Measurements from ENCODE around the gene LITAF.

The LITAF gene

GRCh38 chr16:11586856-11587642 is at the start of gene LITAF:
Gene LITAF (minus strand): TSS chr16:11586919. CDS start chr16:11556730, 30,189 bp downstream.
- no peaks in the 10 kb centered on the region for H3K36me3 ChIP-seq (ENCODE audit: control insufficient read depth, insufficient read depth, low read length, severe bottlenecking)
- DNase-seq (ENCODE audit: low read depth): peak; percentile 88
- peak within 1 kb of the TSS; percentile 85 for H3K4me3 ChIP-seq (ENCODE audit: low read length)
- peaks cover 20% of the 10 kb centered on the region for H3K4me1 ChIP-seq (ENCODE audit: control insufficient read depth, insufficient read depth, low read length)
- H3K9me3 ChIP-seq (ENCODE audit: control insufficient read depth, low read length): no peaks in the 10 kb centered on the region
- H3K27me3 ChIP-seq (replicated peaks; ENCODE audit: control insufficient read depth, insufficient read depth, low read length): no peaks in the 10 kb centered on the region
- H3K9ac ChIP-seq (ENCODE audit: low read length): peak within 1 kb of the TSS; percentile 85

- no peak for DNase-seq (ENCODE audit: low read depth)
- H3K4me1 ChIP-seq (ENCODE audit: control insufficient read depth, insufficient read depth, low read length): peaks cover 38% of the 10 kb centered on the region
- H3K36me3 ChIP-seq (ENCODE audit: control insufficient read depth, insufficient read depth, low read length, severe bottlenecking): no peaks in the 10 kb centered on the region
- no peak overlapping the region for H3K4me3 ChIP-seq (ENCODE audit: low read length)
- no peaks in the 10 kb centered on the region for H3K9me3 ChIP-seq (ENCODE audit: control insufficient read depth, low read length)
- no peaks in the 10 kb centered on the region for H3K27me3 ChIP-seq (replicated peaks; ENCODE audit: control insufficient read depth, insufficient read depth, low read length)
- no peak overlapping the region for H3K9ac ChIP-seq (ENCODE audit: low read length)
Observed at GRCh38 chr16:11636172-11636721, 49.5 kb upstream of the LITAF start.

GRCh38 chr16:11635679-11636171 is 49.0 kb upstream of the LITAF start:
- no peak for DNase-seq (ENCODE audit: low read depth)
- no peaks in the 10 kb centered on the region for H3K27me3 ChIP-seq (replicated peaks; ENCODE audit: control insufficient read depth, insufficient read depth, low read length)
- H3K36me3 ChIP-seq (ENCODE audit: control insufficient read depth, insufficient read depth, low read length, severe bottlenecking): no peaks in the 10 kb centered on the region
- H3K4me1 ChIP-seq (ENCODE audit: control insufficient read depth, insufficient read depth, low read length): peaks cover 33% of the 10 kb centered on the region
- no peaks in the 10 kb centered on the region for H3K9me3 ChIP-seq (ENCODE audit: control insufficient read depth, low read length)
- H3K4me3 ChIP-seq (ENCODE audit: low read length): no peak overlapping the region
- no peak overlapping the region for H3K9ac ChIP-seq (ENCODE audit: low read length)

GRCh38 chr16:11635113-11635652 is 48.5 kb upstream of the LITAF start:
- H3K27me3 ChIP-seq (replicated peaks; ENCODE audit: control insufficient read depth, insufficient read depth, low read length): no peaks in the 10 kb centered on the region

GRCh38 chr16:11634312-11634711 is 47.6 kb upstream of the LITAF start:
- no peak for DNase-seq (ENCODE audit: low read depth)
- no peaks in the 10 kb centered on the region for H3K9me3 ChIP-seq (ENCODE audit: control insufficient read depth, low read length)
- no peaks in the 10 kb centered on the region for H3K27me3 ChIP-seq (replicated peaks; ENCODE audit: control insufficient read depth, insufficient read depth, low read length)
- peaks cover 21% of the 10 kb centered on the region for H3K4me1 ChIP-seq (ENCODE audit: control insufficient read depth, insufficient read depth, low read length)
- H3K36me3 ChIP-seq (ENCODE audit: control insufficient read depth, insufficient read depth, low read length, severe bottlenecking): no peaks in the 10 kb centered on the region
- H3K4me3 ChIP-seq (ENCODE audit: low read length): no peak overlapping the region
- no peak overlapping the region for H3K9ac ChIP-seq (ENCODE audit: low read length)

More at GRCh38 chr16:11635113-11635652, 48.5 kb upstream of the LITAF start:
- H3K9me3 ChIP-seq (ENCODE audit: control insufficient read depth, low read length): no peaks in the 10 kb centered on the region
- H3K4me1 ChIP-seq (ENCODE audit: control insufficient read depth, insufficient read depth, low read length): peaks cover 27% of the 10 kb centered on the region
- no peak for DNase-seq (ENCODE audit: low read depth)
- H3K36me3 ChIP-seq (ENCODE audit: control insufficient read depth, insufficient read depth, low read length, severe bottlenecking): no peaks in the 10 kb centered on the region
- no peak overlapping the region for H3K4me3 ChIP-seq (ENCODE audit: low read length)
- no peak overlapping the region for H3K9ac ChIP-seq (ENCODE audit: low read length)

GRCh38 chr16:11633113-11633512 is 46.4 kb upstream of the LITAF start:
- DNase-seq (ENCODE audit: low read depth): no peak
- Histone ChIP-seq H3K9me3 (ENCODE audit: control insufficient read depth, low read length) (no peaks in the 10 kb centered on the region), H3K36me3 (ENCODE audit: control insufficient read depth, insufficient read depth, low read length, severe bottlenecking) (no peaks in the 10 kb centered on the region), H3K4me1 (ENCODE audit: control insufficient read depth, insufficient read depth, low read length) (peaks cover 21% of the 10 kb centered on the region), H3K9ac (ENCODE audit: low read length) (peak overlapping the region; percentile 63), H3K4me3 (ENCODE audit: low read length) (no peak overlapping the region), H3K27me3 (replicated peaks; ENCODE audit: control insufficient read depth, insufficient read depth, low read length) (no peaks in the 10 kb centered on the region)

- H3K4me1 ChIP-seq (ENCODE audit: control insufficient read depth, insufficient read depth, low read length): peaks cover 21% of the 10 kb centered on the region
- H3K4me3 ChIP-seq (ENCODE audit: low read length): no peak overlapping the region
- H3K27me3 ChIP-seq (replicated peaks; ENCODE audit: control insufficient read depth, insufficient read depth, low read length): no peaks in the 10 kb centered on the region
- no peaks in the 10 kb centered on the region for H3K9me3 ChIP-seq (ENCODE audit: control insufficient read depth, low read length)
- no peaks in the 10 kb centered on the region for H3K36me3 ChIP-seq (ENCODE audit: control insufficient read depth, insufficient read depth, low read length, severe bottlenecking)
- DNase-seq (ENCODE audit: low read depth): peak; percentile 96
- peak overlapping the region; percentile 63 for H3K9ac ChIP-seq (ENCODE audit: low read length)
Observed at GRCh38 chr16:11632455-11632939, 45.8 kb upstream of the LITAF start.

GRCh38 chr16:11631214-11631613 is 44.5 kb upstream of the LITAF start:
- Histone ChIP-seq H3K4me3 (ENCODE audit: low read length) (no peak overlapping the region), H3K9ac (ENCODE audit: low read length) (no peak overlapping the region), H3K9me3 (ENCODE audit: control insufficient read depth, low read length) (no peaks in the 10 kb centered on the region), H3K4me1 (ENCODE audit: control insufficient read depth, insufficient read depth, low read length) (peaks cover 21% of the 10 kb centered on the region), H3K36me3 (ENCODE audit: control insufficient read depth, insufficient read depth, low read length, severe bottlenecking) (no peaks in the 10 kb centered on the region), H3K27me3 (replicated peaks; ENCODE audit: control insufficient read depth, insufficient read depth, low read length) (no peaks in the 10 kb centered on the region)
- DNase-seq (ENCODE audit: low read depth): no peak

GRCh38 chr16:11630768-11631056 is 44.0 kb upstream of the LITAF start:
- no peak for DNase-seq (ENCODE audit: low read depth)
- H3K4me3 ChIP-seq (ENCODE audit: low read length): no peak overlapping the region
- peaks cover 21% of the 10 kb centered on the region for H3K4me1 ChIP-seq (ENCODE audit: control insufficient read depth, insufficient read depth, low read length)
- H3K36me3 ChIP-seq (ENCODE audit: control insufficient read depth, insufficient read depth, low read length, severe bottlenecking): no peaks in the 10 kb centered on the region
- no peaks in the 10 kb centered on the region for H3K9me3 ChIP-seq (ENCODE audit: control insufficient read depth, low read length)
- no peak overlapping the region for H3K9ac ChIP-seq (ENCODE audit: low read length)
- no peaks in the 10 kb centered on the region for H3K27me3 ChIP-seq (replicated peaks; ENCODE audit: control insufficient read depth, insufficient read depth, low read length)

GRCh38 chr16:11630046-11630767 is 43.5 kb upstream of the LITAF start:
- Histone ChIP-seq H3K27me3 (replicated peaks; ENCODE audit: control insufficient read depth, insufficient read depth, low read length) (no peaks in the 10 kb centered on the region), H3K4me1 (ENCODE audit: control insufficient read depth, insufficient read depth, low read length) (peaks cover 21% of the 10 kb centered on the region), H3K9me3 (ENCODE audit: control insufficient read depth, low read length) (no peaks in the 10 kb centered on the region), H3K4me3 (ENCODE audit: low read length) (no peak overlapping the region), H3K9ac (ENCODE audit: low read length) (no peak overlapping the region), H3K36me3 (ENCODE audit: control insufficient read depth, insufficient read depth, low read length, severe bottlenecking) (no peaks in the 10 kb centered on the region)
- DNase-seq (ENCODE audit: low read depth): no peak

All from adipocyte (in vitro differentiated cells).